GM19238 (cell line): Measurements from ENCODE around the gene STK17A.
A peak's percentile ranks its signal among the peaks of the same experiment; 100 is the strongest.
"Not testable (repeated sequence)": the region's sequence is repeated elsewhere in the genome, so short reads cannot be mapped to it uniquely, and the experiment has no call there.

Experiments used
- DNase-seq: peaks from one replicate; pipeline ENCODE4 v3.0.0; 2011; ENCODE audit warnings: low spot score; ENCODE audit not compliant: insufficient read length

The STK17A gene

DNA sequence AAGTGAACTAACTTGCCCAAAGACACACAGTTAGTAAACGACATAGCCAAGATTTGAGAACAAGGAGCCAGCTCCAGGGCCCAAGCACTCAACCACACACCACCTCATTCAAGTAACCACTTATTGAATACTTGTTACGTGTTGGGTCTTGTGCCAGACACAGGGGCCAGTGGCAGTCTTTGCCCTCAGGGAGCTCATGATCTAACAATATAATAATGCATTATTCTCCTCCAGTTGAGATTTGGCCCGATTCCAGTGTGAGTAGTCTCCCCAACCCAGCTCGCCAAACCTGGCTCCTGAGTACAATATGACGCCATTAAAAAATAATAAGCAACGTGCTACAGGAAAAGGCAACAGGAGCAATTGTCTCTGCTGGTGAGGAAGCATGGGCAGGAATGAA, 14.4 kb upstream of the STK17A start:
- DNase-seq, result no peak

GRCh38 chr7:43569424-43569823, 13.5 kb upstream of the STK17A start:
- no peak for DNase-seq

- DNase-seq, result no peak
These were observed 12.1 kb upstream of the STK17A start for GRCh38 chr7:43570688-43571365.

DNA sequence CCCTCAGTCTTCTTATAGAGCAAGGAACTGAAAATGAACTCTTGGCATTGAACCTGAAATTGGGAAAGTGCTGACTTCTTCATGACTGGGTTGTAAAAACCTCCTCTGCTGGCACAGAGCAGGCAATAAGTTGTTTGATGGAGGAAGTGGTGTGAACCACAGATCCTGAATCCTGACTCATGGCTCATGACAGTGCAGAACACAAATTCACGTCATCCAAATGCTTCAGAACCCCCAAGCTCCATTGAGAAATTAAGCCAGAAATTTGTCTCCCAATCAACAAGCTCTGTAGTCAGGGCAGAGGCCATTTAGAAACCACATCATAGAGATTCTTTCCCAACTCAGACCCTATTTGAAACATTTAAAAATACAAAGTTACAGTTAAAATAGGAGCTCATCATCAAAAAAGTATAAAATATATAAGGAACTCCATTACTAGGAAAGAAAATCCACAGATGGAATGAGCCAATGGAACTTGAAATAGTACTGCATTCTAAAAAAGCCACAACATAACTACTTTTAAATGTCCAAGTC, 10.3 kb upstream of the STK17A start:
- DNase-seq, result no peak

DNA sequence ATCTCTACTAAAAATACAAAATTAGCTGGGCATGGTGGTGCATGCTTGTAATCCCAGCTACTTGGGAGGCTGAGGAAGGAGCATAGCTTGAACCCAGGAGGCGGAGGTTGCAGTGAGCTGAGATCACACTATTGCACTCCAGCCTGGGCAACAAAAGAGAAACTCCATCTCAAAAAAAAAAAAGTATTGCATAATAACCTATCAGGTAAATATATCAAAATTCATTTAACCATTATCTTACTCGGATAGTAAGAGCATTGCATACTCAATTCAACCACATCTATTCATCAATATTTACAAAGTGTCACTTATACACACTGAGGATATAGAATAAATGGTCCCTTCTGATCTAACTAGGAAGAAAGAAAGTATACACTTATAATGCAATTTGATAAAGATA, 9.1 kb upstream of the STK17A start:
- not testable (repeated sequence) for DNase-seq

GRCh38 chr7:43575506-43575905, 7.4 kb upstream of the STK17A start:
- DNase-seq, result no peak

DNA sequence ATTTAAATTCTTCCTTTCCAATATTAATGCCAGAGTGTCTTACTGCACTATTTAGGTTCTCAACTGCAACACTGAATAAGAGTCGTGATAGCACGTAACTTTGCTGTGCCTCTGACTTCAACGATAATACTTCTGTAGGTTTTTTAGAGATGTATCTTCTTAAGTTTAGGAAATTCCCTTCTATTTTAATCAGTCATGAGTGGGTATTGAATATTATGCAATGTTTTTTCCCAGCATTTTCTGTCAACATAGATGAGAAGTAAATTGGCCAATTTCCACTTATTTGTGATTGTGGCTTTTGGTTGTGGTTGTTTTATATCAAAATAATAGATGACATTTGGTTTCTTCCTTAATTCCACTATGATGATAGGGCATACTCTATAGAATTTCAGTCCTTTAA, 6.7 kb upstream of the STK17A start:
- no peak for DNase-seq

GRCh38 chr7:43577485-43577951, 5.4 kb upstream of the STK17A start:
- DNase-seq, result no peak

- DNase-seq, result no peak
These were observed 701 bp downstream of the STK17A start for GRCh38 chr7:43583424-43584194.

GRCh38 chr7:43584195-43584586, 1.3 kb downstream of the STK17A start:
- no peak for DNase-seq

DNA sequence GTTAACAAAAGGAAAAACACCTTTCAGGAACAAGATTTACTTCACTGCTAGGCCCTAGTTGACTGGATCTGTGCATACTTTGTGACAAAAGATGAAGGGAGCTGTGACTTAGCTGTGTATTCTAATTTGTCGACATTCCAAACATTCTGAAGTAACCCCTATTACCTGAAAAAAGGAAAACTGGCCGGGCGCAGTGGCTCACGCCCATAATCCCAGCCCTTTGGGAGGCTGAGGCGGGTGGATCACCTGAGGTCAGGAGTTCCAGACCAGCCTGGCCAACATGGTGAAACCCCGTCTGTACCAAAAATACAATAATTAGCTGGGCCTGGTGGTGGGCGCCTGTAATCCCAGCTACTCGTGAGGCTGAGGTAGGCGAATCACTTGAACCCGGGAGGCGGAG, 1.8 kb downstream of the STK17A start:
- DNase-seq, result not testable (repeated sequence)

DNA sequence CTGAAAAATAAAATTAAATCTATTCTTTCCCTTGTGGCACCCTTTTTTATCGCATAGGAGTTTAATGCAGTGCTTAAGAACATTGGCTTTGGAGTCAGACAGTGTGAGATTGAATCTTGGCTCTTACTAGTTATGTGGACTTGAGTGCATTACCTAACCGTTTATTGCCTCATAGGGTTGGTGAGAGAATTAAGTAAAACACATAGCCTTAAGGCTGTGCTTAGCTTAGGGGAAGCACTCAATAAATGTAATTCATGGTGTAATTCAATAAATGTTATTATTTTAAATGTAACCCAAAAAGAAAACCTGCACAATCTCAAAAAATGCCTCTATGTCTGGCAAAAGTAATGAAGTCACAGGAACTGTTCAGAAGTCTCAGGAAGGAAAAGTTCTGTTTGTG, 2.7 kb downstream of the STK17A start:
- no peak for DNase-seq

DNA sequence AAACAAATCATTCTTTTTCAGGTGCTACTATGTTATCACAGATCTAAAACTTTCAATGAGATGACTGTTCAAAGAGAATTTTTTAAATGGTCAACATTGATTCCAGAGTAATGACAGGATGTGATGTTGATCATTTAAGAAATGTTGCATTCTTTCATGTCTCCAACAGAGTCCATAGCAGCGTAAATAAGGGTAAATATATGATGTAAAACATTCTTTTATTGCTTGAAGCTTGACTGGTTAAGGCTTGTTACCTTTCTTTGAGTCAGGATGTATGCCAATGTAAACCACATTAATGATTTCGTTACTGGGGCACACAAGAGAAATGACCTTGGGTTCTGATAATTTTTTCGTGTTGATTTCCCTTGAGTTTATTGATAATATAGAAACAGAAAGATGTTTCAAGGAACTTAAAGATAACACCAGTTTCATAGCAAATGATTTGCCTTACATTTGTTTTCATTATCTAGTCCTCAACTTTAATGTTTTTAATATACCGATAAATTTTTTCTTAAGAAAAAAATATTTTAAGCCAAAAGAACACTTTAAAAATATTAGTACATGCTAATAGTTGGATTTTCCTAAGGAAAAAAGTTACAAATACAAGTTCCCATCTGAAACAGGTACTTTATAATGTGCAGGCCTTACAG, 3.5 kb downstream of the STK17A start:
- DNase-seq, result no peak

DNA sequence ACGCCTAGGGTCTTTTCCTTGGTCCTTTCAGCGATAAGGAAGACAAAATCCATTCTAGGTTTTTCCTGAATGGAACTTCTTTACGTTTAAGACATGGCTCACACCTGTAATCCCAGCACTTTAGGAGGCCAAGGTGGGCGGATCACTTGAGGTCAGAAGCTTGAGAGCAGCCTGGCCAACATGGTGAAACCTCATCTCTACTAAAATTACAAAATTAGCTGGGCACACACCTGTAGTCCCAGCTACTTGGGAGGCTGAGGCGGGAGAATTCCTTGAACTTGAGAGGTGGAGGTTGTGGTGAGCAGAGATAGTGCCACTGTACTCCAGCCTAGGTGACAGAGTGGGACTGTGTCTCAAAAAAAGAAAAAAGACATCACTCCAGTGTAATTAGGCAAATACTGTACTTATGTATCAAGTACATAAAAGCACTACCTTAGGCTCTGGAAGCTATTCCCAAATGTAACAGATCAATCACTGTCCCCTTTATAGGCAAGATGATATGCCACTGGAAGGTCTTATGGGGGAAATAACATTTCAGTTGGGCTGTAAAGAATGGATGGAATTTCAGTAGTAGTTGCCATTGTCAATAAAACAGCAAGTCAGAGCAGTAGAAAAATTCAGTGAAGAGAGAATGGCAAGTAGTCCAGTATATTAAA, 5.7 kb downstream of the STK17A start:
- no peak for DNase-seq

DNA sequence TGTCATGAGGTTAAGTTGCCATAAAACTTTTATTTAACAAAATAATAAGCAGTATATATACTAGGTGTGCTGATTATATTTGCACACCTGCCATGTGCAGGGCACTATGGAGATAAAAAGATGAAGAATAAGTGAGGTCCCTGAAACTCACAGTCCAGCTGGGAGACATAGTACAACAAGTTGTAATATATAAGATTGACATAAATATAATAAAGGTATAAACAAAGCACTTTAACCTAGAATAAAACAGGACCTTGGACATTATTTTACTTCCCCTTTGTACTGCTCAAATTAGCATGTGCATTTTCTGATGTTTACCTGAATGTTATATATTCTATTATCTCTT, 6.2 kb downstream of the STK17A start:
- DNase-seq, result no peak

- DNase-seq, result no peak
These were observed 6.8 kb downstream of the STK17A start for GRCh38 chr7:43589728-43590127.

DNA sequence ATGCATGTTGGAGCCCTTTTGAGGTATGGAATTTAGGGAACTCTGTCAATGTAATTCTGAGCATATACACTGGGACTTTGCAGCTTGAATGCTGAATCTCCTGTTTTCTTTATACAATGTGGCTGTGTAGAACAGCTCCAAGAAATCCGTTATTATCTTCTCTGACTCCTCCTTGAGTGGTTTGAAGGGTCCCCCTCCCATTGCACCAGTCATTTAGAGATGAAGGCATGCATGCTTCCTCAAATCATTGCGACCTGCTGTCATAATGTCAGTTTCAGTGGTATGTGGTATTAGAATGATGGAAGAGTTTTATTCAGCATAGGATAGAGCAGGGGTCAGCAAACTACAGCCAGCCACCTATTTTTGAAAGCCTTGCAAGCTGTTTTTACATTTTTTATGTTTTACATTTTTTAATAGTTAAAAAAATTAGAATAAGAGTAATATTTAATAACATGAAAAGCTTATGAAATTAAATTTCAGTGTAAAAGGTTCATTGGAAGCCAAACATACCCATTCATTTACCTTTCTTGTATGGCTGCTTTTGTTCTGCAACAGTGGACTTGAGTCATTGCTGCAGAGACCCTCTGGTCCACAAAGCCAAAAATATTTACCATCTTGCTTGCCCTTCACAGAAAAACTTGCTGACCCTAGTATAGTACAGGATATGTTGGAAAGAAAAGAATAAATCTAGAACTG, 8.1 kb downstream of the STK17A start:
- peak; percentile 32 for DNase-seq

GRCh38 chr7:43591558-43592180, 8.8 kb downstream of the STK17A start:
- DNase-seq, result no peak

- no peak for DNase-seq
These were observed 9.4 kb downstream of the STK17A start for GRCh38 chr7:43592326-43592725.

GRCh38 chr7:43593010-43593409, 10.1 kb downstream of the STK17A start:
- DNase-seq, result no peak

DNA sequence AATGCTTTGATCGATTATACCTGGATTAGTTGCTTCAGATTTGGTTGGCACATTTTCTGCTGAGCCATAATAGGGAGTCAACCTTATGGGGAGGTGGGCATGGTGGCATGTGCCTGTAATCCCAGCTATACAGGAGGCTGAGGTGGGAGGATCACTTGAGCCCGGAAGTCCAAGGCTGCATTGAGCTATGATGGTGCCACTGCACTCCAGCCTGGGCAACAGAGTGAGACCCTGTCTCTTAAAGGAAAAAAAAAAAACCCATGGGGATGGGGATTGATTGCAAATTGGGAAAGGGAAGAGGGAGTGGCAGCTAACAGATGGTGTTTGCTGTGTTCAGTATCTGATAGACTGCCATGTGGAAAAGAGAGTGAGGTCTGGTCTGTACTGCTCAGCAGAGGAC, 11.1 kb downstream of the STK17A start:
- no peak for DNase-seq
